AG09319 (cell line): ENCODE measurements around the gene HSF5.

Source experiments
- DNase-seq: peaks from one replicate; pipeline ENCODE4 v3.0.0-alpha.2; 2010; ENCODE audit warnings: low read depth; ENCODE audit errors: extremely low read depth
- CTCF ChIP-seq: IDR thresholded peaks from 2 replicates; pipeline ENCODE4 v1.5.1; 2011; ENCODE audit warnings: low read depth, mild to moderate bottlenecking, inconsistent platforms, low read length, moderate library complexity

HSF5 gene

GRCh38 chr17:58436805-58437239 lies 51.4 kb downstream of the HSF5 start:
- DNase-seq, result no peak
- TF ChIP-seq CTCF, result no peak

- DNase-seq, result no peak
These were observed 52.0 kb downstream of the HSF5 start for GRCh38 chr17:58436245-58436644.

GRCh38 chr17:58432806-58433573 lies 55.2 kb downstream of the HSF5 start:
- TF ChIP-seq CTCF, result no peak
- no peak for DNase-seq

More at GRCh38 chr17:58436245-58436644, 52.0 kb downstream of the HSF5 start:
- TF ChIP-seq CTCF, result no peak

- no peak for TF ChIP-seq CTCF
- DNase-seq, result no peak
These were observed 60.4 kb downstream of the HSF5 start for GRCh38 chr17:58427807-58428206.

- no peak for TF ChIP-seq CTCF
- no peak for DNase-seq
These were observed 66.5 kb downstream of the HSF5 start for GRCh38 chr17:58421711-58422110.

- TF ChIP-seq CTCF, result no peak
These were observed 67.4 kb downstream of the HSF5 start for GRCh38 chr17:58420827-58421226.

GRCh38 chr17:58417300-58418092 lies 70.7 kb downstream of the HSF5 start, which contains the start of gene RNF43:
Gene RNF43, minus strand, starts transcription at chr17:58417534. Its CDS starts 1,957 bp downstream, at chr17:58415577.
- peak; percentile 89 for TF ChIP-seq CTCF
- DNase-seq, result peak; percentile 30

More at GRCh38 chr17:58420827-58421226, 67.4 kb downstream of the HSF5 start:
- no peak for DNase-seq
